MG63 (cell line): ENCODE data around the gene CAPS. TPM values are rescaled to one million over a fixed set of nuclear protein-coding genes. Genes with fewer than 3 reads are reported as not detected.

Experiments used
- total RNA-seq: library from RNA; depleted of rRNA; stranded (reverse); fragments of >200 nt; shearing (Covaris generic); gene quantifications from 2 replicates; pipeline ENCODE4 v1.2.3, GENCODE V29; 2014; ENCODE audit warnings: low replicate concordance; rRNA removed

Gene CAPS
- total RNA-seq, 1 experiment from 2014 or later = 0.36 TPM

Other genes with a start within 250 kb of the CAPS start
- 21.8 and 75.4 TPM in 2 replicates for gene MICOS13, start 233.7 kb upstream of the CAPS start, total RNA-seq
- 3.6 and 5.8 TPM in 2 replicates for gene HSD11B1L, start 233.2 kb upstream of the CAPS start, total RNA-seq
- 562 and 599 TPM in 2 replicates for gene RPL36, start 224.0 kb upstream of the CAPS start, total RNA-seq
- gene LONP1, start 194.1 kb upstream of the CAPS start, total RNA-seq = 45.3 and 79.2 TPM in 2 replicates
- gene CATSPERD, start 193.6 kb upstream of the CAPS start, total RNA-seq = not detected in 2 replicates
- 3.6 TPM in 1 of 2 replicates, not detected in the other for gene PRR22, start 129.5 kb upstream of the CAPS start, total RNA-seq
- gene DUS3L, start 123.1 kb upstream of the CAPS start, total RNA-seq = 54.1 and 61.0 TPM in 2 replicates
- gene NRTN, start 109.2 kb upstream of the CAPS start, total RNA-seq = 1.4 TPM in 1 of 2 replicates, not detected in the other
- gene FUT6, start 74.6 kb upstream of the CAPS start, total RNA-seq = not detected in 2 replicates
- gene FUT3, start 62.8 kb upstream of the CAPS start, total RNA-seq = not detected in 2 replicates
- gene FUT5, start 43.7 kb upstream of the CAPS start, total RNA-seq = not detected in 2 replicates
- gene NDUFA11, start 10.5 kb upstream of the CAPS start, total RNA-seq = 105 and 257 TPM in 2 replicates
- 1.8 and 4.5 TPM in 2 replicates for gene VMAC, start 9.4 kb upstream of the CAPS start, total RNA-seq
- gene RANBP3, start 63.9 kb downstream of the CAPS start, total RNA-seq = 43.4 and 54.4 TPM in 2 replicates
- gene RFX2, start 196.2 kb downstream of the CAPS start, total RNA-seq = 3.8 and 11.8 TPM in 2 replicates
- not detected in 2 replicates for gene ACSBG2, start 221.4 kb downstream of the CAPS start, total RNA-seq